SK-N-SH treated with all-trans-retinoic acid at 6 μM for 48 hours (cell line): Measurements from ENCODE around the gene HMGN1.

Experiments used
- ATAC-seq: fragments of 200-7000 bp; cut with Tn5 transposase; 3 replicates; pipeline ENCODE4 v1.9.1; 2020; ENCODE audit warnings: mild to moderate bottlenecking, moderate library complexity
- ARNTL ChIP-seq: fragments of 450-650 bp; formaldehyde crosslinking; IDR thresholded peaks from 2 replicates; pipeline ENCODE4 v1.5.0; 2020; ENCODE audit warnings: low read depth, mild to moderate bottlenecking, moderate library complexity, borderline replicate concordance
- BACH2 ChIP-seq: fragments of 250-450 bp; sonication (Bioruptor Pico); IDR thresholded peaks from 2 replicates; pipeline ENCODE4 v1.9.0; 2021; ENCODE audit warnings: mild to moderate bottlenecking, borderline replicate concordance
- ESRRG ChIP-seq: fragments of 250-450 bp; sonication (Bioruptor Pico); IDR thresholded peaks from 2 replicates; pipeline ENCODE4 v1.6.1; 2021; ENCODE audit warnings: mild to moderate bottlenecking
- GLIS3 ChIP-seq: fragments of 250-450 bp; sonication (Bioruptor Pico); IDR thresholded peaks from 2 replicates; pipeline ENCODE4 v1.5.0; 2020; ENCODE audit warnings: mild to moderate bottlenecking, moderate library complexity
- ISL1 ChIP-seq: fragments of 250-450 bp; sonication (Bioruptor Pico); IDR thresholded peaks from 2 replicates; pipeline ENCODE4 v2.1.2; 2022; ENCODE audit warnings: mild to moderate bottlenecking, moderate library complexity
- OSR1 ChIP-seq: fragments of 250-450 bp; sonication (Bioruptor Pico); IDR thresholded peaks from 2 replicates; pipeline ENCODE4 v1.8.0; 2022; ENCODE audit warnings: moderate library complexity, mild to moderate bottlenecking, inconsistent platforms
- PPARA ChIP-seq: fragments of 250-450 bp; sonication (Bioruptor Pico); IDR thresholded peaks from 2 replicates; pipeline ENCODE4 v1.5.0; 2020; ENCODE audit warnings: mild to moderate bottlenecking, borderline replicate concordance
- SNAI2 ChIP-seq: fragments of 250-450 bp; sonication (Bioruptor Pico); IDR thresholded peaks from 2 replicates; pipeline ENCODE4 v1.5.0; 2020; ENCODE audit warnings: mild to moderate bottlenecking, moderate library complexity
- TCF4 ChIP-seq: fragments of 250-450 bp; sonication (Bioruptor Pico); IDR thresholded peaks from 2 replicates; pipeline ENCODE4 v1.8.0; 2021; ENCODE audit warnings: mild to moderate bottlenecking, moderate library complexity, borderline replicate concordance
- ZC3H10 ChIP-seq: fragments of 250-450 bp; sonication (Bioruptor Pico); IDR thresholded peaks from 2 replicates; pipeline ENCODE4 v1.5.1; 2021; ENCODE audit warnings: mild to moderate bottlenecking, moderate library complexity
- ZFP30 ChIP-seq: fragments of 450-650 bp; formaldehyde crosslinking; IDR thresholded peaks from 2 replicates; pipeline ENCODE4 v1.5.0; 2022; ENCODE audit warnings: mild to moderate bottlenecking, moderate library complexity
- ZNF565 ChIP-seq: fragments of 450-650 bp; formaldehyde crosslinking; conservative IDR thresholded peaks from 2 replicates; pipeline ENCODE4 v1.5.0; 2020; ENCODE audit warnings: low read depth, mild to moderate bottlenecking, moderate library complexity
- ZNF8 ChIP-seq: fragments of 450-650 bp; formaldehyde crosslinking; IDR thresholded peaks from 2 replicates; pipeline ENCODE4 v1.5.0; 2020; ENCODE audit warnings: mild to moderate bottlenecking, moderate library complexity
- TF ChIP-seq, protein P1 (sequence below): fragments of 250-450 bp; sonication (Bioruptor Pico); IDR thresholded peaks from 2 replicates; pipeline ENCODE4 v1.5.1; 2020; ENCODE audit warnings: low read depth, mild to moderate bottlenecking, moderate library complexity
- TF ChIP-seq, protein P2 (sequence below): fragments of 250-450 bp; sonication (Bioruptor Pico); IDR thresholded peaks from 2 replicates; pipeline ENCODE4 v1.5.1; 2021; ENCODE audit warnings: mild to moderate bottlenecking, moderate library complexity
- TF ChIP-seq, protein P3 (sequence below): fragments of 250-450 bp; sonication (Bioruptor Pico); IDR thresholded peaks from 2 replicates; pipeline ENCODE4 v1.8.0; 2021; ENCODE audit warnings: low read depth, mild to moderate bottlenecking, moderate library complexity, borderline replicate concordance
- TF ChIP-seq, protein P4 (sequence below): fragments of 250-450 bp; sonication (Bioruptor Pico); IDR thresholded peaks from 2 replicates; pipeline ENCODE4 v1.8.0; 2020; ENCODE audit warnings: mild to moderate bottlenecking, moderate library complexity, borderline replicate concordance

The HMGN1 gene

DNA sequence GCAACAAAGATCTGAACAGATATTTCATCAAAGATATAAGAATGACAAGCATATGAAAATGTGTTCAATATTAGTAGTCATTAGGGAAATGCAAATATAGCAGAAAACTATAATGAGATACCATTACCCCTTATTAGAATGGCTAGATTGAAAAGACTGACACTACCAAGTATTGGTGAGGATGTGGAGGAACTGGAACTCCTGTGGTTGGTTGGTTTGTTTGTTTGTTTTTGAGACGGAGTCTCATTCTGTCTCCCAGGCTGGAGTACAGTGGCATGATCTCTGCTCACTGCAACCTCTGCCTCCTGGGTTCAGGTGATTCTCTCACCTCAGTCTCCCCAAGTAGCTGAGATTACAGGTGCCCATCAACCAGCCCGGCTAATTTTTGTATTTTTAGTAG is 18.9 kb upstream of the HMGN1 start:
- no peak for ATAC-seq
- TF ChIP-seq BACH2 (CRISPR knock-in tag), result no peak
- TF ChIP-seq GLIS3 (CRISPR knock-in tag), result no peak
- TF ChIP-seq, protein P1, sequence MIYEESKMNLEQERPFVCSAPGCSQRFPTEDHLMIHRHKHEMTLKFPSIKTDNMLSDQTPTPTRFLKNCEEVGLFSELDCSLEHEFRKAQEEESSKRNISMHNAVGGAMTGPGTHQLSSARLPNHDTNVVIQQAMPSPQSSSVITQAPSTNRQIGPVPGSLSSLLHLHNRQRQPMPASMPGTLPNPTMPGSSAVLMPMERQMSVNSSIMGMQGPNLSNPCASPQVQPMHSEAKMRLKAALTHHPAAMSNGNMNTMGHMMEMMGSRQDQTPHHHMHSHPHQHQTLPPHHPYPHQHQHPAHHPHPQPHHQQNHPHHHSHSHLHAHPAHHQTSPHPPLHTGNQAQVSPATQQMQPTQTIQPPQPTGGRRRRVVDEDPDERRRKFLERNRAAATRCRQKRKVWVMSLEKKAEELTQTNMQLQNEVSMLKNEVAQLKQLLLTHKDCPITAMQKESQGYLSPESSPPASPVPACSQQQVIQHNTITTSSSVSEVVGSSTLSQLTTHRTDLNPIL (CRISPR knock-in tag), result no peak
- no peak for TF ChIP-seq OSR1
- no peak for TF ChIP-seq ZNF8 (CRISPR knock-in tag)
- TF ChIP-seq SNAI2, result no peak
- no peak for TF ChIP-seq ZC3H10
- no peak for TF ChIP-seq ZNF565 (CRISPR knock-in tag)
- TF ChIP-seq, protein P2, sequence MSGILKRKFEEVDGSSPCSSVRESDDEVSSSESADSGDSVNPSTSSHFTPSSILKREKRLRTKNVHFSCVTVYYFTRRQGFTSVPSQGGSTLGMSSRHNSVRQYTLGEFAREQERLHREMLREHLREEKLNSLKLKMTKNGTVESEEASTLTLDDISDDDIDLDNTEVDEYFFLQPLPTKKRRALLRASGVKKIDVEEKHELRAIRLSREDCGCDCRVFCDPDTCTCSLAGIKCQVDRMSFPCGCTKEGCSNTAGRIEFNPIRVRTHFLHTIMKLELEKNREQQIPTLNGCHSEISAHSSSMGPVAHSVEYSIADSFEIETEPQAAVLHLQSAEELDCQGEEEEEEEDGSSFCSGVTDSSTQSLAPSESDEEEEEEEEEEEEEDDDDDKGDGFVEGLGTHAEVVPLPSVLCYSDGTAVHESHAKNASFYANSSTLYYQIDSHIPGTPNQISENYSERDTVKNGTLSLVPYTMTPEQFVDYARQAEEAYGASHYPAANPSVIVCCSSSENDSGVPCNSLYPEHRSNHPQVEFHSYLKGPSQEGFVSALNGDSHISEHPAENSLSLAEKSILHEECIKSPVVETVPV, result no peak
- TF ChIP-seq ARNTL (CRISPR knock-in tag), result no peak
- no peak for TF ChIP-seq ZFP30 (CRISPR knock-in tag)

DNA sequence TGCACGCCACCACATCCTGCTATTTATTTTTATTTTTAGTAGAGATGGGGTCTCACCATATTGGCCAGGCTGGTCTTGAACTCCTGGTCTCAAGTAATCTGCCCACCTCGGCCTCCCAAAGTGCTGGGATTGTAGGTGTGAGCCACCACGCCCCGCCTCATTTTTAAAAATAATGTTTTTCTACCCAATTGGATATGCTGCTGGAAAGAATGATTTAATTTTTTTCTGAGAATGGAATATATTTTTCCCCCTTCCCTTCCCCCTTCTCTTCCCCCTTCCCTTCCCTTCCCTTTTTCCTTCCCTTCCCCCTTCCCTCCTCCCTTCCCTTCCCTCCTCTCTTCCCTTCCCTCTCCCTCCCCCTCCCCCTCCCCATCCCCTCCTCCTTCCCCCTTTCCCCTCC is 17.7 kb upstream of the HMGN1 start:
- TF ChIP-seq, protein P3, sequence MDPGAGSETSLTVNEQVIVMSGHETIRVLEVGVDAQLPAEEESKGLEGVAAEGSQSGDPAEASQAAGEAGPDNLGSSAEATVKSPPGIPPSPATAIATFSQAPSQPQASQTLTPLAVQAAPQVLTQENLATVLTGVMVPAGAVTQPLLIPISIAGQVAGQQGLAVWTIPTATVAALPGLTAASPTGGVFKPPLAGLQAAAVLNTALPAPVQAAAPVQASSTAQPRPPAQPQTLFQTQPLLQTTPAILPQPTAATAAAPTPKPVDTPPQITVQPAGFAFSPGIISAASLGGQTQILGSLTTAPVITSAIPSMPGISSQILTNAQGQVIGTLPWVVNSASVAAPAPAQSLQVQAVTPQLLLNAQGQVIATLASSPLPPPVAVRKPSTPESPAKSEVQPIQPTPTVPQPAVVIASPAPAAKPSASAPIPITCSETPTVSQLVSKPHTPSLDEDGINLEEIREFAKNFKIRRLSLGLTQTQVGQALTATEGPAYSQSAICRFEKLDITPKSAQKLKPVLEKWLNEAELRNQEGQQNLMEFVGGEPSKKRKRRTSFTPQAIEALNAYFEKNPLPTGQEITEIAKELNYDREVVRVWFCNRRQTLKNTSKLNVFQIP, result no peak
- TF ChIP-seq ISL1, result no peak
- no peak for TF ChIP-seq PPARA
- no peak for TF ChIP-seq ESRRG (CRISPR knock-in tag)
- TF ChIP-seq ZFP30 (CRISPR knock-in tag), result no peak
- TF ChIP-seq ZNF565 (CRISPR knock-in tag), result no peak
- no peak for TF ChIP-seq SNAI2
- TF ChIP-seq ARNTL (CRISPR knock-in tag), result no peak
- TF ChIP-seq, all 23 proteins: peak for 0

DNA sequence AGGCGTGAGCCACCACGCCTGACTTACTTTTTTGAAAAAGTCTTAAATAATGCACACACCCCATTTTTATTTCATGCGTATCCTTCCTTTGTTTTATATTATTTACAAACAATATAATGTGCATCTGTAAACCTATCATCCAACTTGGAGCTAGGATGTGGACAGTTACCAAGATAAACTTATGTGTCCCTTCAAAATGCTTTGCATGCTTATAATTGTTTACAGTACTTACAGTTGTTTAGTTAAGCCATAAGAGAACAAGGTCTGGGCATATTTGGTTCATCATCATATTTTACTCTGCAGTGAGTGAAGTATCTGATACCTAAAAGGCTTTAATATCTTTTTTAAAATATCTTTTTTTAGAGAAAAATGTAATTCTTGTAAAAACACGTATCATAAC is 16.1 kb upstream of the HMGN1 start:
- no peak for TF ChIP-seq GLIS3 (CRISPR knock-in tag)
- TF ChIP-seq ZFP30 (CRISPR knock-in tag), result no peak
- TF ChIP-seq ZNF565 (CRISPR knock-in tag), result no peak
- no peak for TF ChIP-seq TCF4 (CRISPR knock-in tag)
- no peak for TF ChIP-seq ZNF8 (CRISPR knock-in tag)
- TF ChIP-seq, protein P1 (CRISPR knock-in tag), result no peak
- no peak for TF ChIP-seq SNAI2
- no peak for TF ChIP-seq ARNTL (CRISPR knock-in tag)
- TF ChIP-seq, protein P2, result no peak
- no peak for TF ChIP-seq ISL1
- TF ChIP-seq, protein P4, sequence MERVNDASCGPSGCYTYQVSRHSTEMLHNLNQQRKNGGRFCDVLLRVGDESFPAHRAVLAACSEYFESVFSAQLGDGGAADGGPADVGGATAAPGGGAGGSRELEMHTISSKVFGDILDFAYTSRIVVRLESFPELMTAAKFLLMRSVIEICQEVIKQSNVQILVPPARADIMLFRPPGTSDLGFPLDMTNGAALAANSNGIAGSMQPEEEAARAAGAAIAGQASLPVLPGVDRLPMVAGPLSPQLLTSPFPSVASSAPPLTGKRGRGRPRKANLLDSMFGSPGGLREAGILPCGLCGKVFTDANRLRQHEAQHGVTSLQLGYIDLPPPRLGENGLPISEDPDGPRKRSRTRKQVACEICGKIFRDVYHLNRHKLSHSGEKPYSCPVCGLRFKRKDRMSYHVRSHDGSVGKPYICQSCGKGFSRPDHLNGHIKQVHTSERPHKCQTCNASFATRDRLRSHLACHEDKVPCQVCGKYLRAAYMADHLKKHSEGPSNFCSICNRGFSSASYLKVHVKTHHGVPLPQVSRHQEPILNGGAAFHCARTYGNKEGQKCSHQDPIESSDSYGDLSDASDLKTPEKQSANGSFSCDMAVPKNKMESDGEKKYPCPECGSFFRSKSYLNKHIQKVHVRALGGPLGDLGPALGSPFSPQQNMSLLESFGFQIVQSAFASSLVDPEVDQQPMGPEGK, result no peak
- TF ChIP-seq ZC3H10, result no peak
- TF ChIP-seq, protein P3, result no peak
- ATAC-seq, result no peak

More for the DNA sequence above, 17.7 kb upstream of the HMGN1 start:
- ATAC-seq, result no peak
